Neuronal stem cell (in vitro differentiated cells): ENCODE measurements around the gene LRRC26.
A peak's percentile ranks its signal among the peaks of the same experiment; 100 is the strongest.

ENCODE experiments used
- DNase-seq: peaks from one replicate; pipeline ENCODE4 v3.0.0-alpha.2; 2013; ENCODE audit warnings: low spot score
- H2AFZ ChIP-seq: one replicate; pipeline ENCODE4 v1.6.1; 2013; ENCODE audit warnings: mild to moderate bottlenecking, low read length, inconsistent platforms
- H2AK5ac ChIP-seq: 2 replicates; pipeline ENCODE4 v1.6.1; 2013; ENCODE audit warnings: low read depth, mild to moderate bottlenecking, inconsistent platforms, low read length, moderate library complexity, mixed read lengths
- H2BK120ac ChIP-seq: 2 replicates; pipeline ENCODE4 v1.6.1; 2013; ENCODE audit warnings: low read depth, mild to moderate bottlenecking, inconsistent platforms, low read length, moderate library complexity, mixed read lengths
- H2BK12ac ChIP-seq: one replicate; pipeline ENCODE4 v1.6.1; 2013; ENCODE audit warnings: low read length, inconsistent platforms
- H2BK15ac ChIP-seq: 2 replicates; pipeline ENCODE4 v1.6.1; 2013; ENCODE audit warnings: mild to moderate bottlenecking, low read length, inconsistent platforms, mixed read lengths
- H2BK5ac ChIP-seq: one replicate; pipeline ENCODE4 v1.6.1; 2013; ENCODE audit warnings: inconsistent platforms, mild to moderate bottlenecking, low read length, moderate library complexity
- H3K14ac ChIP-seq: one replicate; pipeline ENCODE4 v1.6.1; 2013; ENCODE audit warnings: low read length, inconsistent platforms
- H3K18ac ChIP-seq: 2 replicates; pipeline ENCODE4 v1.6.1; 2013; ENCODE audit warnings: low read length, inconsistent platforms
- H3K23ac ChIP-seq: 2 replicates; pipeline ENCODE4 v1.6.1; 2013; ENCODE audit warnings: low read depth, mild to moderate bottlenecking, mixed read lengths, low read length, inconsistent platforms; ENCODE audit not compliant: poor library complexity
- H3K27ac ChIP-seq: replicated peaks from 3 replicates; pipeline ENCODE4 v1.5.1; 2013; ENCODE audit warnings: low read length, inconsistent platforms
- H3K27me3 ChIP-seq, 3 experiments: 2 replicates each; pipeline ENCODE4 v1.6.1; 2013; ENCODE audit warnings: low read length in 3 of 3, mild to moderate bottlenecking in 2 of 3, inconsistent platforms in 1 of 3, low read depth in 1 of 3, mixed read lengths in 1 of 3, moderate library complexity in 1 of 3; ENCODE audit not compliant: control insufficient read depth in 3 of 3, insufficient read depth in 3 of 3
- H3K36me3 ChIP-seq, 2 donors: replicated peaks in 1 of 2; 2 replicates each; pipeline ENCODE4 v1.6.1; 2013; ENCODE audit warnings: low read length in 2 of 2; ENCODE audit not compliant: control insufficient read depth in 2 of 2, insufficient read depth in 2 of 2
- H3K4ac ChIP-seq: 2 replicates; pipeline ENCODE4 v1.6.1; 2013; ENCODE audit warnings: inconsistent platforms, mild to moderate bottlenecking, low read length, moderate library complexity
- H3K4me1 ChIP-seq, 2 donors: 1 replicate in 1 of 2; 2 replicates in 1 of 2; pipeline ENCODE4 v1.6.1; 2013; ENCODE audit warnings: low read length in 2 of 2, low read depth in 1 of 2; ENCODE audit not compliant: control insufficient read depth in 2 of 2, insufficient read depth in 1 of 2
- H3K4me2 ChIP-seq: one replicate; pipeline ENCODE4 v1.6.1; 2013; ENCODE audit warnings: mild to moderate bottlenecking, low read length, inconsistent platforms; ENCODE audit not compliant: insufficient read depth, poor library complexity, severe bottlenecking
- H3K4me3 ChIP-seq, 2 donors: 2 replicates each; pipeline ENCODE4 v1.5.1; 2013; ENCODE audit warnings: low read length in 2 of 2, mild to moderate bottlenecking in 2 of 2, inconsistent platforms in 1 of 2, moderate library complexity in 1 of 2
- H3K79me1 ChIP-seq: one replicate; pipeline ENCODE4 v1.6.1; 2013; ENCODE audit warnings: low read depth, mild to moderate bottlenecking, inconsistent platforms, low read length, moderate library complexity
- H3K9ac ChIP-seq: one replicate; pipeline ENCODE4 v1.6.1; 2013; ENCODE audit warnings: mild to moderate bottlenecking, low read depth, low read length, inconsistent platforms; ENCODE audit not compliant: poor library complexity
- H3K9me3 ChIP-seq, 2 donors: replicated peaks in 1 of 2; 2 replicates each; pipeline versions ENCODE3 to v1.6.1; 2013; ENCODE audit warnings: low read length in 2 of 2, mild to moderate bottlenecking in 2 of 2, inconsistent platforms in 1 of 2, low read depth in 1 of 2, mixed read lengths in 1 of 2, moderate library complexity in 1 of 2; ENCODE audit not compliant: control insufficient read depth in 2 of 2, insufficient read depth in 1 of 2
- H4K8ac ChIP-seq: one replicate; pipeline ENCODE4 v1.6.1; 2013; ENCODE audit warnings: low read depth, mild to moderate bottlenecking, inconsistent platforms, low read length, moderate library complexity
- H4K91ac ChIP-seq: one replicate; pipeline ENCODE4 v1.6.1; 2013; ENCODE audit warnings: low read length, low read depth, mild to moderate bottlenecking, inconsistent platforms; ENCODE audit not compliant: poor library complexity
- WGBS, 2 donors: extraction: QIAGEN DNeasy Blood & Tissue Kit; methylation state at CpG; one replicate each; pipeline ENCODE4 v1.1.7; 2013; ENCODE audit warnings: missing lambda C conversion rate in 2 of 2, mixed read lengths in 1 of 2; ENCODE audit not compliant: insufficient read length in 2 of 2, insufficient replicate concordance in 1 of 2; ENCODE audit errors: extremely low coverage in 2 of 2; 5-methylcytosine and 5-hydroxymethylcytosine counted together

Gene LRRC26

DNA sequence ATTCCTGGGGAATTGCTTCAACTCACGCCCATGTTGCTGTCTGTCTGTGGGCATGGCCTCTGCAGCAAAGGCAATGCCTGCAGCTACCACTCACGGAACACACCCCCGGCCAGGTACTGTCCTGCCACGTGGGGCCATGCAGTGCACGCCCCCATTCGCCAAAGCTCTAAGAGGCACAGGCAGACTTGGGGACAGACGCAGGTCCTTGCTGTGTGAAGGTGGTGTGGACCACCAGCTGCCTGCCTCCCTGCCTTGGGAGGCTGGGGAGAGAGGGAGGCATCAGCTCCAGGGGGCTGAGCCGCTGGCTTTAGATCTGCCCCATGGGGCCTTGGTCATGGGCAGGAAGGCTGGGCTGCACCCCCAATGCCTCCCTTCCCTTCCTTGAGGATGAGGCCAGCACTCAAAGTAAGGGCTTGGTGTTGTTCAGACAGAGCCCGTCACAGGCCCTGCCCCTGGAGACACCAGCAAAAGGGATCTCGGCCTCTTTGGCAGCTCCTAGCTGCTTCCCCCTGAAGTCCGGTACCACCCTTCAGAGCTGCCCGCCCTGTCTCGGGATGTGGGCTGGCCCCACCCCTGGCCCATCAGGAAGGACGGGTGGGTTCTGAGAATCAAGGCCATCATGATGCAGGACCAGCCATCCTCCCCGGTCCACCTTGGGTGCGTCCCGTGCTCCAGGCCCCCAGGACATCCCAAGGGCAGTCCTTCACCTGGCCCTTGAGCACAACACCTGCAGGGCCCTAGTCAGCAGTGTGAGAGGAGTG, 28.6 kb downstream of the LRRC26 start:
- H3K4ac ChIP-seq = no peak overlapping the region
- H3K14ac ChIP-seq = no peak overlapping the region
- no peak overlapping the region for H2BK120ac ChIP-seq
- H3K27ac ChIP-seq = no peak overlapping the region
- H4K8ac ChIP-seq = no peak overlapping the region
- H2AK5ac ChIP-seq = no peak overlapping the region
- no CpG with 5 or more reads among the region's 17 CpGs for WGBS, 2 donors
- H2AFZ ChIP-seq = no peak overlapping the region
- H3K36me3 ChIP-seq = no peaks in the 10 kb centered on the region
- H3K4me1 ChIP-seq = peaks cover 0 to 2% of the 10 kb centered on the region in 2 donors
- no peak overlapping the region for H4K91ac ChIP-seq
- peak overlapping the region; percentile 61 for H3K23ac ChIP-seq
- H2BK5ac ChIP-seq = no peak overlapping the region
- no peak for DNase-seq
- H3K4me2 ChIP-seq = no peak overlapping the region
- H3K79me1 ChIP-seq = no peaks in the 10 kb centered on the region
- H3K18ac ChIP-seq = no peak overlapping the region
- no peak overlapping the region for H3K4me3 ChIP-seq
- no peak overlapping the region for H2BK12ac ChIP-seq
- no peak overlapping the region for H2BK15ac ChIP-seq
- peaks cover 0 to 5% of the 10 kb centered on the region in 2 donors for H3K9me3 ChIP-seq
- peak overlapping the region; percentile 50 for H3K9ac ChIP-seq
- H3K27me3 ChIP-seq = peaks cover 10 to 87% (median 72%) of the 10 kb centered on the region in 3 experiments

- no peak overlapping the region for H2BK5ac ChIP-seq
- no peaks in the 10 kb centered on the region for H3K36me3 ChIP-seq
- H3K9me3 ChIP-seq = peaks cover 0 to 5% of the 10 kb centered on the region in 2 donors
- H3K79me1 ChIP-seq = peaks cover 2% of the 10 kb centered on the region
- H3K14ac ChIP-seq = no peak overlapping the region
- no peak overlapping the region for H3K4ac ChIP-seq
- peak overlapping the region; percentile 68 for H3K23ac ChIP-seq
- no peak overlapping the region for H3K4me2 ChIP-seq
- peak overlapping the region in 1 of 2 donors; percentile 3 for H3K4me3 ChIP-seq
- no peak overlapping the region for H4K91ac ChIP-seq
- no peak overlapping the region for H4K8ac ChIP-seq
- peaks cover 10 to 87% (median 76%) of the 10 kb centered on the region in 3 experiments for H3K27me3 ChIP-seq
- no peak overlapping the region for H2BK120ac ChIP-seq
- H2BK12ac ChIP-seq = no peak overlapping the region
- no peak for DNase-seq
- H3K9ac ChIP-seq = peak overlapping the region; percentile 50
- WGBS, 2 donors = no CpG with 5 or more reads among the region's 26 CpGs
- H3K4me1 ChIP-seq = peaks cover 0 to 2% of the 10 kb centered on the region in 2 donors
- no peak overlapping the region for H3K18ac ChIP-seq
- H2AFZ ChIP-seq = no peak overlapping the region
- H2BK15ac ChIP-seq = no peak overlapping the region
- H3K27ac ChIP-seq = no peak overlapping the region
- H2AK5ac ChIP-seq = no peak overlapping the region
These were observed 29.5 kb downstream of the LRRC26 start for GRCh38 chr9:137140151-137141012.

GRCh38 chr9:137139468-137140150, 30.2 kb downstream of the LRRC26 start:
- Histone ChIP-seq H3K4ac (no peak overlapping the region), H4K8ac (no peak overlapping the region), H2BK120ac (no peak overlapping the region), H3K23ac (peak overlapping the region; percentile 68), H3K79me1 (peaks cover 2% of the 10 kb centered on the region), H2AFZ (no peak overlapping the region), H3K9me3 (peaks cover 0 to 5% of the 10 kb centered on the region in 2 donors), H4K91ac (no peak overlapping the region), H2BK15ac (no peak overlapping the region), H3K4me3 (peak overlapping the region in 1 of 2 donors; percentile 68), H3K27ac (no peak overlapping the region), H3K4me2 (no peak overlapping the region), H3K27me3 (peaks cover 10 to 87% (median 76%) of the 10 kb centered on the region in 3 experiments), H3K18ac (no peak overlapping the region), H2BK5ac (no peak overlapping the region), H2AK5ac (no peak overlapping the region), H3K4me1 (peaks cover 0 to 2% of the 10 kb centered on the region in 2 donors), H3K14ac (peak overlapping the region; percentile 89), H3K9ac (peak overlapping the region; percentile 44), H2BK12ac (no peak overlapping the region), H3K36me3 (no peaks in the 10 kb centered on the region)
- WGBS, 2 donors = no CpG with 5 or more reads among the region's 37 CpGs
- no peak for DNase-seq
